T-helper 2 cell treated with Interferon-gamma antibody and Interleukin-4, amounts not matched to agents 5 μg/mL and 100 μg/mL, for 36 hours (primary cell): ENCODE measurements around the gene HRH2.
A peak's percentile ranks its signal among the peaks of the same experiment; 100 is the strongest.

Source experiments
- DNase-seq: peaks from one replicate; pipeline ENCODE4 v3.0.0; 2021; ENCODE audit warnings: low spot score
- H3K27ac Mint-ChIP-seq: one replicate; pipeline ENCODE4 v1.8.0; 2021; ENCODE audit warnings: mild to moderate bottlenecking, mixed read lengths
- H3K27me3 Mint-ChIP-seq: one replicate; pipeline ENCODE4 v1.8.0; 2021; ENCODE audit warnings: low read depth, mixed read lengths
- H3K36me3 Mint-ChIP-seq: one replicate; pipeline ENCODE4 v1.8.0; 2021; ENCODE audit warnings: low read depth, mixed read lengths
- H3K4me1 Mint-ChIP-seq: one replicate; pipeline ENCODE4 v1.8.0; 2021; ENCODE audit warnings: low read depth, mixed read lengths
- H3K4me3 Mint-ChIP-seq: one replicate; pipeline ENCODE4 v1.8.0; 2022; ENCODE audit warnings: mild to moderate bottlenecking, moderate library complexity, mixed read lengths
- H3K9me3 Mint-ChIP-seq: one replicate; pipeline ENCODE4 v1.8.0; 2021; ENCODE audit warnings: mixed read lengths

The HRH2 gene

DNA sequence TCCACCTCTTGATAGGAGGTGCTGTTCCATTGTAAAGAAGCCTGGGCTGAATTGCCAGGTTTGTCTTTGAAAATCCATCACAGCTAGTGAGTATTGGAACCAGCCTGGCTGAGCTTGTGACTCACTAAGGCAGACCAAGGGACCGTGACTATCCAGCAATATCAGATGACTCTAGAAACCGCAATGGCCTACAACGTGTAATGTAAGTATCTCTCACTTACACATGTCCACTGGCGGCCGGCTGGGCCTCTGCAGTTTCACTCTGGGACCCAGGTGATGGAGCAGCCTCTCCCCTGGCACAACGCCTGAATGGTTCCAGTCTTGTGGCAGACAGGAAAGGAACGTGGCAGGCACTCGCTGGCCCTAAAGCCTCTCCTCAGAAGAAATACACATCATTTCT lies 3.1 kb upstream of the HRH2 start:
- Mint-ChIP-seq H3K36me3 (peaks cover 16% of the 10 kb centered on the region), H3K27me3 (no peaks in the 10 kb centered on the region), H3K4me1 (peaks cover 83% of the 10 kb centered on the region), H3K4me3 (peak overlapping the region; percentile 33), H3K9me3 (peaks cover 14% of the 10 kb centered on the region), H3K27ac (peak overlapping the region; percentile 63)
- DNase-seq, result peak; percentile 37

DNA sequence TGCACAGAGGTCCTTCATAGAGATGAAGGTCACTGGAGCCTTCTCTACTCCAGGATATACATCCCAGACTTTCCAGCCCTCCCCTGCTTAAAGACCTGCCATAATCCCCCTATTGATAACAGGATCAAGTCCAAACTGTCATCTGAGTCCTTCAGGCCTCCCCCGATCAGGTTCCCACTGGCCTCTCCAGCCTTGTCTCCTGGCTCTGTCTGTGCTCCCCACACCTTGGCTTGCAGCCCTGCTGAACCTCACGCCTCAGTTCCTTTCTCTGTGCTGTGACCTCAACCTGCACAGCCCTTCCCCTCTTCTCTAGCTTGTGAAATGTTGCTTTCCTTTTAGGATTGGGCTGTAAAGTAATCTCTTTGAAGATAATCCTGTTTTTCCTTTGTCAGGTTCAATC lies 2.5 kb upstream of the HRH2 start:
- DNase-seq, result no peak
- Mint-ChIP-seq H3K4me1 (peaks cover 89% of the 10 kb centered on the region), H3K27me3 (no peaks in the 10 kb centered on the region), H3K36me3 (peaks cover 19% of the 10 kb centered on the region), H3K4me3 (peak overlapping the region; percentile 33), H3K27ac (peak overlapping the region; percentile 55), H3K9me3 (peaks cover 9% of the 10 kb centered on the region)

DNA sequence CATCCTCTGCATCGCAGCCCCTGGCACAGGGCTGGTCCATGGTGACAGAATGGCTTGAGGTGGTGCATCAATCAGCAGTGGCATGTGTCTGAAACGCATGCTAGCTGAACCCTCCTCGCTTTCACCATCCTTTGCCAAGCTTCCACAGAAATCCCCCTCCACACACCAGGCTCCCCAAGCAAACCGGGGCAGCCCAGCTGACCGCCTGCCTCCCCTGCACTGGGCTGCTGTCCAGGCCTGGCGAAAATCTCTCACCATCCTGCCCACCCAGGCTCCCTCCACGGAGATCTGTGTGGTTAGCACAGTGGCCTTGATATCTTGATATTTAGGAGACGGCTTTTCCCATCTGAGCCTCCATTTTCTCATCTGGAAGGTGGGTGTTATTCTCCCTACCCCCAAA lies 905 bp upstream of the HRH2 start:
- Mint-ChIP-seq H3K9me3 (no peaks in the 10 kb centered on the region), H3K27ac (peak overlapping the region; percentile 89), H3K36me3 (peaks cover 17% of the 10 kb centered on the region), H3K4me3 (peak overlapping the region; percentile 95), H3K4me1 (peaks cover 82% of the 10 kb centered on the region), H3K27me3 (no peaks in the 10 kb centered on the region)
- no peak for DNase-seq

- Mint-ChIP-seq H3K4me1 (peaks cover 82% of the 10 kb centered on the region), H3K9me3 (no peaks in the 10 kb centered on the region), H3K36me3 (peaks cover 27% of the 10 kb centered on the region), H3K27me3 (no peaks in the 10 kb centered on the region), H3K27ac (peak overlapping the region; percentile 69), H3K4me3 (peak overlapping the region; percentile 91)
- peak; percentile 46 for DNase-seq
These were observed 651 bp downstream of the HRH2 start for GRCh38 chr5:175658299-175659145.

GRCh38 chr5:175659546-175660253 lies 1.8 kb downstream of the HRH2 start:
- no peaks in the 10 kb centered on the region for H3K9me3 Mint-ChIP-seq
- peak overlapping the region; percentile 91 for H3K4me3 Mint-ChIP-seq
- peaks cover 27% of the 10 kb centered on the region for H3K36me3 Mint-ChIP-seq
- H3K27ac Mint-ChIP-seq, result no peak overlapping the region
- peaks cover 76% of the 10 kb centered on the region for H3K4me1 Mint-ChIP-seq
- no peak for DNase-seq
- no peaks in the 10 kb centered on the region for H3K27me3 Mint-ChIP-seq

GRCh38 chr5:175663186-175664184 lies 5.6 kb downstream of the HRH2 start:
- Mint-ChIP-seq H3K36me3 (peaks cover 29% of the 10 kb centered on the region), H3K4me1 (peaks cover 64% of the 10 kb centered on the region), H3K4me3 (no peak overlapping the region), H3K9me3 (no peaks in the 10 kb centered on the region), H3K27me3 (no peaks in the 10 kb centered on the region), H3K27ac (no peak overlapping the region)
- DNase-seq, result no peak

GRCh38 chr5:175664723-175665122 lies 6.9 kb downstream of the HRH2 start:
- Mint-ChIP-seq H3K4me1 (peaks cover 53% of the 10 kb centered on the region), H3K27me3 (no peaks in the 10 kb centered on the region), H3K27ac (no peak overlapping the region), H3K4me3 (no peak overlapping the region), H3K36me3 (peaks cover 27% of the 10 kb centered on the region), H3K9me3 (no peaks in the 10 kb centered on the region)
- no peak for DNase-seq

GRCh38 chr5:175666216-175666615 lies 8.3 kb downstream of the HRH2 start:
- Mint-ChIP-seq H3K27me3 (no peaks in the 10 kb centered on the region), H3K4me1 (peaks cover 51% of the 10 kb centered on the region), H3K4me3 (no peak overlapping the region), H3K36me3 (peaks cover 14% of the 10 kb centered on the region), H3K9me3 (no peaks in the 10 kb centered on the region), H3K27ac (no peak overlapping the region)
- DNase-seq, result no peak

DNA sequence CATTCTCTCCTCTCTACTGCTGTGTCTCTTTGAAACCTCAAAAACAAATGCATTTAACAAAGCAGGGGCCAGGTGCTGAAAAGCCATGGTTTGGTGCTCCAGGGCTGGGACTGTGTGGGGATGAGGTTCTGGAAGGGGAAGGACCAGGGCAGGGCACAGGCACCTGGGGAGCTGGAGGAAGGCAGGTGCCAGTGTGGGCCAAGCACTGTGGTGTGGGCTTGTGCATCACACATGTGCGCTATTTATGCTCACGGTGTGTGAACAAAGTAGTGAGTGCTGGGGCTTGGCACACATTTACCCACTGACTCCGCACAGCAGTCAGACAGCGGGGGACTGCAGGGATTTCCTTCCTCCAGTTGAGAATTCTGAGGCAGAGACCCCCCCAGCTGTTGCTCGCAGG lies 10.1 kb downstream of the HRH2 start:
- Mint-ChIP-seq H3K9me3 (no peaks in the 10 kb centered on the region), H3K4me3 (no peak overlapping the region), H3K4me1 (peaks cover 42% of the 10 kb centered on the region), H3K36me3 (peaks cover 8% of the 10 kb centered on the region), H3K27ac (no peak overlapping the region), H3K27me3 (no peaks in the 10 kb centered on the region)
- no peak for DNase-seq

- no peak overlapping the region for H3K27ac Mint-ChIP-seq
- no peak overlapping the region for H3K4me3 Mint-ChIP-seq
- H3K36me3 Mint-ChIP-seq, result peaks cover 7% of the 10 kb centered on the region
- H3K9me3 Mint-ChIP-seq, result no peaks in the 10 kb centered on the region
- DNase-seq, result no peak
- H3K4me1 Mint-ChIP-seq, result peaks cover 38% of the 10 kb centered on the region
- no peaks in the 10 kb centered on the region for H3K27me3 Mint-ChIP-seq
These were observed 12.5 kb downstream of the HRH2 start for GRCh38 chr5:175670372-175670771.

DNA sequence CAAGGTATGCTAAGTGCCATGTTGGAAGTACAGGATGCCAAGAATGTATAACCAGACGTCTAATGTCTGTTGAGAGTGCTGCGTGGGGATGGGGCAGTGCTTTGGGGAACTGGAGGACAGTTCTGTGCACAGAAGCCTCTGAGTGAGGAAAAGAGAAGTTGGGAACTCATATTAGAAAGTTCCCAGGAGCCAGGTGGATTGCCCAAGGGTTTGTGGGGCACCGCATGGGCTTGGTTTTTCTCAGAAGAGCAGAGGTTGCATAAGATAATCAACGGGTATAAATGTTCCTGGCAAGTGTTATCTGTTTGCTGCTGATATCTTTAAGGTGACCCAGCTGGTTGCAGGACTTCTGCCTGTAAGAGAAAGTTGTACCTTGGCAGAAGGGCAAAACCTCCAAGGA lies 13.1 kb downstream of the HRH2 start:
- H3K4me1 Mint-ChIP-seq, result peaks cover 36% of the 10 kb centered on the region
- H3K4me3 Mint-ChIP-seq, result no peak overlapping the region
- no peak for DNase-seq
- peaks cover 5% of the 10 kb centered on the region for H3K36me3 Mint-ChIP-seq
- H3K9me3 Mint-ChIP-seq, result no peaks in the 10 kb centered on the region
- H3K27ac Mint-ChIP-seq, result no peak overlapping the region
- H3K27me3 Mint-ChIP-seq, result no peaks in the 10 kb centered on the region

DNA sequence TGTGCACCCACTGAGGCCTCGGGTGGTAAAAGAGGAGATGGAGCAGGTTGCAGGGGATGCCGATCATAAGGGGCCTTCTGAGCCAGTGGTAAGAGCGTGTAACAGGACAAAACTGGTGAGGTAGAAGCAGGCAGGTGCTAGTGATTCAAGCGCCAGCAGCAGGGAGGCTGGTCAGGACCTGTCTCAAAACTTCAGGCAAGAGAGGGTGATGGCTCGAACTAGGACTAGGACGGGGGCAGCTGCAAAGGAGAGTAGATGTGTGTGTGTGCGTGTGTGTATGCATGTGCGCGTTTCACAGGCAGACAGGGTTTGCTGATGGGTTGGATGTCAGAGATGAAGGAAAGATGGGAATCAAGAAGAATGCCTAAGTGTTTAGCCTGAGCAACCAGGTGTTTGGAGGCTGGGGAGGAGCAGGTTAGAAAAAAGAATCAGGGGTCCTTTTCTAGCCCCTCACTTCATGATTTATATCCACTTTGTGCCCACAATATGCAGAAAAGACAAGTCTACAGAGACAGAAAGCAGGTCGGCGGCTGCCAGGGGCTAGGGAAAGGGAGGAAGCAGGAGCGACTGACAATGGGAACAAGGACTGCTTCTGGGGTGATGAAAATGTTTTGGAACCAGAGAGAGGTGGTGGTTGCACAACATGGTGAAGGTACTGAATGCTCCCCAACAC lies 15.2 kb downstream of the HRH2 start:
- peaks cover 9% of the 10 kb centered on the region for H3K36me3 Mint-ChIP-seq
- no peaks in the 10 kb centered on the region for H3K27me3 Mint-ChIP-seq
- H3K9me3 Mint-ChIP-seq, result no peaks in the 10 kb centered on the region
- peaks cover 39% of the 10 kb centered on the region for H3K4me1 Mint-ChIP-seq
- no peak overlapping the region for H3K27ac Mint-ChIP-seq
- H3K4me3 Mint-ChIP-seq, result no peak overlapping the region
- DNase-seq, result no peak

DNA sequence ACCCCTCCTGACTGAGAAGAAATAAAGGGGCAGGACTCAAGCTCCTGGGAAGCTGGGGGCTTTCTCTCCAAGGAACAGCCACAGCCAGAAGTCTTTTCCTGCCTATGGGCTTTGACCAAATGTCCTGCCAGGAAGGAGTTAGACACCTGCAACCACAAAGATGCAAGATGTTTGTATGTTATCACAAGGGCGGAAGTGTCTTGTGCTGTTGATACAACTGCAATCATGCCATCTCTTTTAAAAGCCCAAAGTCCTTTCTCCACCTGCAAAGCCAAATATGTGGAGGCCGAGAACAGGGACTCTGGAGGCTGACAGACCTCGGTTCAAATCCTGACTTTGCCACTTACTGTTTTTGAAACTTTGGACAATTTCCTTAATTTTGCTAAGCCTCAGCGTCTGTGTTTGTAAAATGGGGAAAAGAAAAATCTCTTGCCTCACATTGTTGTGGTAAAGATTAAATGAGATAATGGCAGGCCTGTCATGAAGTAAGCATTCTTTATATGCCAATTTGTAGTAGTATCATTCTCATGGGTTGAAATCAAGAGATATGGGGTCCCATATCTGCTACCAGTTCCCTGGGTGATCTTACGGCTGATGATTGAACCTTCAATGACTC lies 17.0 kb downstream of the HRH2 start:
- DNase-seq, result no peak
- Mint-ChIP-seq H3K4me1 (peaks cover 44% of the 10 kb centered on the region), H3K9me3 (no peaks in the 10 kb centered on the region), H3K27me3 (no peaks in the 10 kb centered on the region), H3K4me3 (no peak overlapping the region), H3K36me3 (peaks cover 9% of the 10 kb centered on the region), H3K27ac (no peak overlapping the region)
